GM12878 (cell line): Measurements from ENCODE around the gene ATG4B. TPM values are rescaled to one million over a fixed set of nuclear protein-coding genes. Genes with fewer than 3 reads are reported as not detected.

Source experiments
- ATAC-seq: fragments of 200-7000 bp; cut with Tn5 transposase; 3 replicates; pipeline ENCODE4 v1.9.1; 2020; ENCODE audit warnings: mild to moderate bottlenecking, moderate library complexity
- BruUV-seq: library from RNA; stranded (reverse); fragments of 400-500 nt; replicated peaks from 2 replicates; lab custom pipeline; 2021; lab: Mats Ljungman, UMichigan
- CTCF ChIA-PET: fragments of 300-600 bp; sonication (Branson Sonifier 250); formaldehyde crosslinking; extraction: SDS; loops from one replicate; lab custom pipeline; 2021; ENCODE audit warnings: inconsistent platforms; lab: Yijun Ruan, JAX
- POLR2A ChIA-PET: fragments of 350-600 bp; formaldehyde crosslinking; extraction: SDS; loops from one replicate; lab custom pipeline; 2021; ENCODE audit warnings: inconsistent platforms; lab: Charles Lee
- RAD21 ChIA-PET: fragments of 300-600 bp; sonication (Branson Sonifier 250); formaldehyde crosslinking; loops from one replicate; lab custom pipeline; 2023; ENCODE audit warnings: antibody characterized with exemption; ENCODE audit not compliant: unreplicated experiment; lab: Charles Lee
- SMC1A ChIA-PET: fragments of 300-600 bp; sonication (Branson Sonifier 250); formaldehyde crosslinking; loops from one replicate; lab custom pipeline; 2023; ENCODE audit not compliant: unreplicated experiment, uncharacterized antibody; lab: Charles Lee
- DNase-seq: peaks from one replicate; pipeline ENCODE4 v3.0.0-alpha.2; 2011; ENCODE audit warnings: low read depth, low spot score
- FAIRE-seq: peaks from 3 replicates; lab custom pipeline; 2011; peaks lifted over from hg19 to GRCh38; lab: Jason Lieb, UNC
- H2AFZ ChIP-seq: 2 replicates; pipeline ENCODE4 v1.6.0; 2011; ENCODE audit warnings: low read depth, low read length, control low read depth; ENCODE audit not compliant: control insufficient read depth
- H3K27ac ChIP-seq: 2 replicates; pipeline ENCODE4 v1.5.1; 2011; ENCODE audit warnings: control low read depth; ENCODE audit not compliant: control insufficient read depth, insufficient read depth
- H3K27me3 ChIP-seq, 2 experiments: replicated peaks in 1 of 2; 2 replicates each; pipeline versions ENCODE4 v1.6.0 to v1.6.1; 2011; ENCODE audit warnings: low read length in 1 of 2; ENCODE audit not compliant: control insufficient read depth in 2 of 2, insufficient read depth in 2 of 2
- H3K36me3 ChIP-seq, 2 experiments: 2 replicates each; pipeline ENCODE4 v1.5.1; 2011; ENCODE audit warnings: low read length in 1 of 2; ENCODE audit not compliant: control insufficient read depth in 2 of 2, insufficient read depth in 2 of 2
- H3K4me1 ChIP-seq: 2 replicates; pipeline ENCODE4 v1.6.1; 2011; ENCODE audit warnings: mild to moderate bottlenecking, low read length, moderate library complexity, mixed read lengths; ENCODE audit not compliant: control insufficient read depth, insufficient read depth
- H3K4me2 ChIP-seq: 2 replicates; pipeline ENCODE4 v1.6.0; 2011; ENCODE audit warnings: control low read depth; ENCODE audit not compliant: control insufficient read depth, insufficient read depth
- H3K4me3 ChIP-seq: fragments of 200-600 bp; sonication (generic); 2 replicates; pipeline ENCODE4 v1.5.1; 2016
- H3K79me2 ChIP-seq: 2 replicates; pipeline ENCODE4 v1.6.0; 2011; ENCODE audit warnings: low read length; ENCODE audit not compliant: control insufficient read depth, insufficient read depth
- H3K9ac ChIP-seq: 2 replicates; pipeline ENCODE4 v1.8.0; 2011; ENCODE audit warnings: low read length, control low read depth, mixed read lengths; ENCODE audit not compliant: control insufficient read depth, insufficient read depth
- H3K9me3 ChIP-seq: replicated peaks from 3 replicates; pipeline ENCODE4 v1.5.1; 2011; ENCODE audit warnings: mild to moderate bottlenecking, low read length; ENCODE audit not compliant: control insufficient read depth, insufficient read depth
- H4K20me1 ChIP-seq: 2 replicates; pipeline ENCODE4 v1.6.0; 2011; ENCODE audit not compliant: control insufficient read depth, insufficient read depth
- EED ChIP-seq: sonication (generic); IDR thresholded peaks from 2 replicates; pipeline ENCODE4 v1.6.1; 2016; ENCODE audit warnings: antibody characterized with exemption, low read depth
- JUND ChIP-seq: IDR thresholded peaks from 2 replicates; pipeline ENCODE4 v1.6.1; 2012; ENCODE audit warnings: low read depth, mild to moderate bottlenecking, low read length, improper control_type of control experiment, moderate library complexity
- MTA3 ChIP-seq: IDR thresholded peaks from 2 replicates; pipeline ENCODE4 v1.6.1; 2012; ENCODE audit warnings: low read length, inconsistent platforms, borderline replicate concordance
- TCF12 ChIP-seq: IDR thresholded peaks from 2 replicates; pipeline ENCODE4 v1.6.1; 2011; ENCODE audit warnings: low read depth, mild to moderate bottlenecking, low read length
- WGBS: methylation state at CpG from one replicate; pipeline ENCODE4 v1.1.6; 2016; ENCODE audit warnings: low lambda C conversion rate; ENCODE audit not compliant: insufficient replicate concordance, insufficient coverage; ENCODE audit errors: missing lambda C conversion rate; 5-methylcytosine and 5-hydroxymethylcytosine counted together
- in situ Hi-C: fragments of 300-500 bp; cut with MboI; formaldehyde crosslinking; loops from 9 replicates; pipeline ENCODE4 v1.14.3; 2018; ENCODE audit warnings: mixed read lengths
- intact Hi-C: fragments of 100-400 bp; cut with micrococcal nuclease; formaldehyde crosslinking; loops from one replicate; pipeline ENCODE4 v1.14.2; 2022; ENCODE audit not compliant: unreplicated experiment
- polyA plus RNA-seq, 11 experiments: library from polyadenylated mRNA; depleted of rRNA in 4 of 11; unstranded in 6 of 11; stranded (reverse) in 5 of 11; fragments of >200 nt; fragmentation: Nextera tagmentation in 4 of 11; fragmentation: Illumina TruSeq in 1 of 11; extraction: Ambion mirVana in 4 of 11; extraction: Trizol in 1 of 11; gene quantifications; 1 replicate in 1 of 11; 2 replicates in 10 of 11; pipeline versions ENCODE4 v1.2.1 to v1.2.3, GENCODE V29; 2011 to 2016; ENCODE audit warnings: inconsistent platforms in 2 of 11, missing spikeins in 2 of 11, low read depth in 1 of 11
- total RNA-seq, 4 experiments: library from RNA; depleted of rRNA in 3 of 4; stranded (reverse); fragments of >200 nt in 3 of 4; fragmentation: Illumina TruSeq in 1 of 4; extraction: Trizol in 1 of 4; gene quantifications; 2 replicates each; pipeline versions ENCODE4 v1.2.1 to v1.2.3, GENCODE V29; 2013 to 2021
- TF ChIP-seq, protein P1 (sequence below): IDR thresholded peaks from 2 replicates; pipeline ENCODE4 v1.6.1; 2012; ENCODE audit warnings: improper control_type of control experiment, low read depth, low read length; ENCODE audit not compliant: insufficient replicate concordance
- TF ChIP-seq, protein P2 (sequence below): fragments of 450-650 bp; IDR thresholded peaks from 2 replicates; pipeline ENCODE4 v1.6.1; 2017; ENCODE audit warnings: borderline replicate concordance
- TF ChIP-seq, protein P3 (sequence below): fragments of 450-650 bp; IDR thresholded peaks from 2 replicates; pipeline ENCODE4 v1.6.1; 2016; ENCODE audit warnings: mild to moderate bottlenecking
- TF ChIP-seq, protein P4 (sequence below): fragments of 450-650 bp; IDR thresholded peaks from 2 replicates; pipeline ENCODE4 v1.6.1; 2016; ENCODE audit warnings: mild to moderate bottlenecking, moderate library complexity, borderline replicate concordance

The ATG4B gene
- total and polyA plus RNA-seq, 10 of the 15 experiments (the other 5 are each of a cell fraction or from before 2014, with no cell fraction given), result 5.8 to 84.1 (median 64.9) TPM

DNA sequence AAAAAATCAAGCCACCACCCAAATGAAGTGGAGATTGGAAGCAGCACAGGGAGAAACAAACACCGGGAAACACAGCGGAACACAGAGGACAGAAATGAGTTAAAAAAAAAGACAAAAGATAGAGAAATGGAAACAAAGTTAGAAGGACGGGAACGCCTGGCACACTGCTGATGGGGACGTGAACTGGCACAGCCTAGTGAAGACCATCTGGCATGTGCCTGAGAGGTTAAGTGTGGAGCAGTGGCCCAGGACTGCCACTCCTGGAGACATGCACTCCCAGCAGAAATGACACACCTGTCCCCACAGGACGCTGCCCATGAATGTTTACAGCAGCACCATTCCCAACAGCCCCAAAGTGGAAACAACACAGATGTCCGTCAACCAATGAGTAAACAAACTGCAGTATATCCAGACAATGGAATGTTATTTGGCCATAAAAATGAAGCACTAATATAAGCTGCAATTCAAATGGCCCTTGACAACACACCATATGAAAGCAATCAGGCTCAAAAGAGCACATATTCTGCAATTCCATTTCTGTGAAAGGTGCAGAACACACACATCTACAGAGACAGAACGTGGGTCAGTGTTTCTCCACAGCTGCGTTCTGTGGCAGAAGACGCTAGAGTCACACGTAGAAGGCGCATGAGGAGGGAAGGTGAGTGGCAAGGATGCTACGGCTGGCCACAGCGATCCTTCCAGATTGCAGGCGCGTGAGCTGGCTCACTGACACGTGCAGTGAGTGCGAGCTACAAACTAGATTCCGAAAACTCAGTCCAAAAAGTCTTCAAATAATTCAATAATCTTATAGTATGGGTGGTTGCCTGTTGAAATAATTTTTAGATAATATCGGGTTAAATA lies 25.1 kb upstream of the ATG4B start:
- Histone ChIP-seq H3K27ac (no peak overlapping the region), H3K4me1 (no peaks in the 10 kb centered on the region; the same call in 1 of the 2 replicates), H3K4me2 (no peak overlapping the region), H3K9ac (no peak overlapping the region), H3K79me2 (peaks cover 17% of the 10 kb centered on the region), H3K36me3 (peaks cover 6 to 9% of the 10 kb centered on the region in 2 experiments; a peak in 2 of 4 replicates), H3K27me3 (no peaks in the 10 kb centered on the region), H4K20me1 (no peaks in the 10 kb centered on the region), H2AFZ (no peak overlapping the region), H3K9me3 (no peaks in the 10 kb centered on the region), H3K4me3 (no peak overlapping the region)
- in situ Hi-C loops, result no loop called here
- ChIA-PET SMC1A (interaction anchor here (1.3 kb wide), 1 partner anchor 12 kb away, joined by 4 read pairs; no protein-coding TSS in a partner anchor), CTCF (interaction anchor here (0.9 to 1.1 kb wide), 3 partner anchors 77 to 345 kb away, joined by 3 to 5 read pairs (median 4); no protein-coding TSS in a partner anchor), POLR2A (interaction anchor here (0.7 kb wide), 1 partner anchor 298 kb away, joined by 3 read pairs; no protein-coding TSS in a partner anchor), RAD21 (interaction anchor here (0.7 kb wide), 1 partner anchor 254 kb away, joined by 3 read pairs; no protein-coding TSS in a partner anchor)
- no peak for ATAC-seq
- intact Hi-C loops, result loop anchor here (5.0 to 10.0 kb wide), 2 partner anchors 105 to 258 kb away; partner anchors contain the start of genes FARP2 and STK25
- no peak for FAIRE-seq
- DNase-seq, result no peak
- 94% methylated on average over 20 of the region's 20 CpGs for WGBS
- BruUV-seq, result no TSS peak
- no peak for TF ChIP-seq JUND
- TF ChIP-seq, protein P1, sequence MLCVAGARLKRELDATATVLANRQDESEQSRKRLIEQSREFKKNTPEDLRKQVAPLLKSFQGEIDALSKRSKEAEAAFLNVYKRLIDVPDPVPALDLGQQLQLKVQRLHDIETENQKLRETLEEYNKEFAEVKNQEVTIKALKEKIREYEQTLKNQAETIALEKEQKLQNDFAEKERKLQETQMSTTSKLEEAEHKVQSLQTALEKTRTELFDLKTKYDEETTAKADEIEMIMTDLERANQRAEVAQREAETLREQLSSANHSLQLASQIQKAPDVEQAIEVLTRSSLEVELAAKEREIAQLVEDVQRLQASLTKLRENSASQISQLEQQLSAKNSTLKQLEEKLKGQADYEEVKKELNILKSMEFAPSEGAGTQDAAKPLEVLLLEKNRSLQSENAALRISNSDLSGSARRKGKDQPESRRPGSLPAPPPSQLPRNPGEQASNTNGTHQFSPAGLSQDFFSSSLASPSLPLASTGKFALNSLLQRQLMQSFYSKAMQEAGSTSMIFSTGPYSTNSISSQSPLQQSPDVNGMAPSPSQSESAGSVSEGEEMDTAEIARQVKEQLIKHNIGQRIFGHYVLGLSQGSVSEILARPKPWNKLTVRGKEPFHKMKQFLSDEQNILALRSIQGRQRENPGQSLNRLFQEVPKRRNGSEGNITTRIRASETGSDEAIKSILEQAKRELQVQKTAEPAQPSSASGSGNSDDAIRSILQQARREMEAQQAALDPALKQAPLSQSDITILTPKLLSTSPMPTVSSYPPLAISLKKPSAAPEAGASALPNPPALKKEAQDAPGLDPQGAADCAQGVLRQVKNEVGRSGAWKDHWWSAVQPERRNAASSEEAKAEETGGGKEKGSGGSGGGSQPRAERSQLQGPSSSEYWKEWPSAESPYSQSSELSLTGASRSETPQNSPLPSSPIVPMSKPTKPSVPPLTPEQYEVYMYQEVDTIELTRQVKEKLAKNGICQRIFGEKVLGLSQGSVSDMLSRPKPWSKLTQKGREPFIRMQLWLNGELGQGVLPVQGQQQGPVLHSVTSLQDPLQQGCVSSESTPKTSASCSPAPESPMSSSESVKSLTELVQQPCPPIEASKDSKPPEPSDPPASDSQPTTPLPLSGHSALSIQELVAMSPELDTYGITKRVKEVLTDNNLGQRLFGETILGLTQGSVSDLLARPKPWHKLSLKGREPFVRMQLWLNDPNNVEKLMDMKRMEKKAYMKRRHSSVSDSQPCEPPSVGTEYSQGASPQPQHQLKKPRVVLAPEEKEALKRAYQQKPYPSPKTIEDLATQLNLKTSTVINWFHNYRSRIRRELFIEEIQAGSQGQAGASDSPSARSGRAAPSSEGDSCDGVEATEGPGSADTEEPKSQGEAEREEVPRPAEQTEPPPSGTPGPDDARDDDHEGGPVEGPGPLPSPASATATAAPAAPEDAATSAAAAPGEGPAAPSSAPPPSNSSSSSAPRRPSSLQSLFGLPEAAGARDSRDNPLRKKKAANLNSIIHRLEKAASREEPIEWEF, result no peak
- TF ChIP-seq, protein P2, sequence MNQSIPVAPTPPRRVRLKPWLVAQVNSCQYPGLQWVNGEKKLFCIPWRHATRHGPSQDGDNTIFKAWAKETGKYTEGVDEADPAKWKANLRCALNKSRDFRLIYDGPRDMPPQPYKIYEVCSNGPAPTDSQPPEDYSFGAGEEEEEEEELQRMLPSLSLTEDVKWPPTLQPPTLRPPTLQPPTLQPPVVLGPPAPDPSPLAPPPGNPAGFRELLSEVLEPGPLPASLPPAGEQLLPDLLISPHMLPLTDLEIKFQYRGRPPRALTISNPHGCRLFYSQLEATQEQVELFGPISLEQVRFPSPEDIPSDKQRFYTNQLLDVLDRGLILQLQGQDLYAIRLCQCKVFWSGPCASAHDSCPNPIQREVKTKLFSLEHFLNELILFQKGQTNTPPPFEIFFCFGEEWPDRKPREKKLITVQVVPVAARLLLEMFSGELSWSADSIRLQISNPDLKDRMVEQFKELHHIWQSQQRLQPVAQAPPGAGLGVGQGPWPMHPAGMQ, result no peak
- TF ChIP-seq, protein P3, sequence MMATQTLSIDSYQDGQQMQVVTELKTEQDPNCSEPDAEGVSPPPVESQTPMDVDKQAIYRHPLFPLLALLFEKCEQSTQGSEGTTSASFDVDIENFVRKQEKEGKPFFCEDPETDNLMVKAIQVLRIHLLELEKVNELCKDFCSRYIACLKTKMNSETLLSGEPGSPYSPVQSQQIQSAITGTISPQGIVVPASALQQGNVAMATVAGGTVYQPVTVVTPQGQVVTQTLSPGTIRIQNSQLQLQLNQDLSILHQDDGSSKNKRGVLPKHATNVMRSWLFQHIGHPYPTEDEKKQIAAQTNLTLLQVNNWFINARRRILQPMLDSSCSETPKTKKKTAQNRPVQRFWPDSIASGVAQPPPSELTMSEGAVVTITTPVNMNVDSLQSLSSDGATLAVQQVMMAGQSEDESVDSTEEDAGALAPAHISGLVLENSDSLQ, result no peak
- no peak for TF ChIP-seq MTA3
- TF ChIP-seq TCF12, result no peak
- TF ChIP-seq, protein P4, sequence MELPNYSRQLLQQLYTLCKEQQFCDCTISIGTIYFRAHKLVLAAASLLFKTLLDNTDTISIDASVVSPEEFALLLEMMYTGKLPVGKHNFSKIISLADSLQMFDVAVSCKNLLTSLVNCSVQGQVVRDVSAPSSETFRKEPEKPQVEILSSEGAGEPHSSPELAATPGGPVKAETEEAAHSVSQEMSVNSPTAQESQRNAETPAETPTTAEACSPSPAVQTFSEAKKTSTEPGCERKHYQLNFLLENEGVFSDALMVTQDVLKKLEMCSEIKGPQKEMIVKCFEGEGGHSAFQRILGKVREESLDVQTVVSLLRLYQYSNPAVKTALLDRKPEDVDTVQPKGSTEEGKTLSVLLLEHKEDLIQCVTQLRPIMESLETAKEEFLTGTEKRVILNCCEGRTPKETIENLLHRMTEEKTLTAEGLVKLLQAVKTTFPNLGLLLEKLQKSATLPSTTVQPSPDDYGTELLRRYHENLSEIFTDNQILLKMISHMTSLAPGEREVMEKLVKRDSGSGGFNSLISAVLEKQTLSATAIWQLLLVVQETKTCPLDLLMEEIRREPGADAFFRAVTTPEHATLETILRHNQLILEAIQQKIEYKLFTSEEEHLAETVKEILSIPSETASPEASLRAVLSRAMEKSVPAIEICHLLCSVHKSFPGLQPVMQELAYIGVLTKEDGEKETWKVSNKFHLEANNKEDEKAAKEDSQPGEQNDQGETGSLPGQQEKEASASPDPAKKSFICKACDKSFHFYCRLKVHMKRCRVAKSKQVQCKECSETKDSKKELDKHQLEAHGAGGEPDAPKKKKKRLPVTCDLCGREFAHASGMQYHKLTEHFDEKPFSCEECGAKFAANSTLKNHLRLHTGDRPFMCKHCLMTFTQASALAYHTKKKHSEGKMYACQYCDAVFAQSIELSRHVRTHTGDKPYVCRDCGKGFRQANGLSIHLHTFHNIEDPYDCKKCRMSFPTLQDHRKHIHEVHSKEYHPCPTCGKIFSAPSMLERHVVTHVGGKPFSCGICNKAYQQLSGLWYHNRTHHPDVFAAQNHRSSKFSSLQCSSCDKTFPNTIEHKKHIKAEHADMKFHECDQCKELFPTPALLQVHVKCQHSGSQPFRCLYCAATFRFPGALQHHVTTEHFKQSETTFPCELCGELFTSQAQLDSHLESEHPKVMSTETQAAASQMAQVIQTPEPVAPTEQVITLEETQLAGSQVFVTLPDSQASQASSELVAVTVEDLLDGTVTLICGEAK, result no peak
- no peak for TF ChIP-seq EED
